Smooth muscle cell (in vitro differentiated cells): Measurements from ENCODE around the gene MEIS2. TPM values are rescaled to one million over a fixed set of nuclear protein-coding genes. Genes with fewer than 3 reads are reported as not detected.

Experiments
- DNase-seq: peaks from one replicate; lab custom pipeline; 2025; ENCODE audit not compliant: unreplicated experiment; lab: John Stamatoyannopoulos, UW
- H2AFZ ChIP-seq: fragments of 200-600 bp; sonication (generic); 2 replicates; pipeline ENCODE4 v1.6.0; 2016; ENCODE audit warnings: antibody characterized with exemption, low read depth, mild to moderate bottlenecking
- H3F3A ChIP-seq: fragments of 200-600 bp; sonication (generic); 2 replicates; pipeline ENCODE4 v1.6.0; 2017; ENCODE audit warnings: antibody characterized with exemption, low read depth
- H3K27ac ChIP-seq: fragments of 200-600 bp; sonication (generic); 2 replicates; pipeline ENCODE4 v1.5.1; 2016; ENCODE audit warnings: low read depth, mild to moderate bottlenecking
- H3K27me3 ChIP-seq: fragments of 200-600 bp; sonication (generic); 2 replicates; pipeline ENCODE4 v1.6.1; 2016; ENCODE audit warnings: low read depth, mild to moderate bottlenecking
- H3K36me3 ChIP-seq: fragments of 200-600 bp; sonication (generic); 2 replicates; pipeline ENCODE4 v1.5.1; 2016; ENCODE audit warnings: low read depth
- H3K4me1 ChIP-seq: fragments of 200-600 bp; sonication (generic); 2 replicates; pipeline ENCODE4 v1.5.1; 2016; ENCODE audit warnings: low read depth
- H3K4me2 ChIP-seq: fragments of 200-600 bp; sonication (generic); 2 replicates; pipeline ENCODE4 v1.6.0; 2016; ENCODE audit warnings: mild to moderate bottlenecking
- H3K4me3 ChIP-seq: fragments of 200-600 bp; sonication (generic); 2 replicates; pipeline ENCODE4 v1.5.1; 2016; ENCODE audit warnings: mild to moderate bottlenecking
- H3K79me2 ChIP-seq: fragments of 200-600 bp; sonication (generic); 2 replicates; pipeline ENCODE4 v1.6.0; 2016; ENCODE audit warnings: low read depth, mild to moderate bottlenecking
- H3K9ac ChIP-seq: fragments of 200-600 bp; sonication (generic); 2 replicates; pipeline ENCODE4 v1.6.0; 2016; ENCODE audit warnings: low read depth
- H3K9me3 ChIP-seq: fragments of 200-600 bp; sonication (generic); replicated peaks from 2 replicates; pipeline ENCODE4 v1.5.1; 2016; ENCODE audit warnings: low read depth
- H4K20me1 ChIP-seq: fragments of 200-600 bp; sonication (generic); 2 replicates; pipeline ENCODE4 v1.6.0; 2016; ENCODE audit warnings: low read depth
- WGBS: methylation state at CpG from one replicate; pipeline ENCODE4 v1.1.7; 2016; ENCODE audit warnings: low lambda C conversion rate; 5-methylcytosine and 5-hydroxymethylcytosine counted together
- polyA plus RNA-seq: library from polyadenylated mRNA; unstranded; fragments of >200 nt; fragmentation: Nextera tagmentation; extraction: Ambion mirVana; gene quantifications from 2 replicates; pipeline ENCODE4 v1.2.1, GENCODE V29; 2016
- total RNA-seq: library from RNA; depleted of rRNA; stranded (reverse); fragments of >200 nt; gene quantifications from 2 replicates; pipeline ENCODE4 v1.2.3, GENCODE V29; 2014
- TF ChIP-seq, protein P1 (sequence below): fragments of 200-600 bp; sonication (generic); IDR thresholded peaks from 2 replicates; pipeline ENCODE4 v1.5.1; 2017; ENCODE audit warnings: borderline replicate concordance, mild to moderate bottlenecking, antibody characterized with exemption; ENCODE audit not compliant: insufficient read depth, poor library complexity, severe bottlenecking

The MEIS2 gene
- total and polyA plus RNA-seq, 2 experiments from 2014 or later = 13.0 to 33.4 TPM

DNA sequence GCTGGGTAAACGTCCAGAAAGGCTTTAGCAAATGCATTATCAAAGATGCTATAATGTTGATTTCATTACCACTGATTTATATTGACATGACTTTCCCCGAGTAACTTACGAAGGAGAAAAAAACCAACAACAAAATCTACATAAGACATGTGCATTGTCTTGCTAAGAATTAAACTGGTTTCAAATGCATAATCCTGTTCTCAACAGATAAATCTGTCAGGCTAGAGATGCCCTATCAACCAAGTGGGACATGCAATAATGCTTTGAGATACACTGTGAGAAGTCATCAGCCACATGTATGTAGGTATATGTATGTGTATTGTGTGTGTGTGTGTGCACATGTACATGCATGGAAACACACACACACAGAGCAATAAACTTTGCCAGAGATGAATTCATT is 195.6 kb downstream of the MEIS2 start:
- WGBS = 58% methylated on average over 3 of the region's 3 CpGs
- peaks cover 46% of the 10 kb centered on the region for H3K4me1 ChIP-seq
- TF ChIP-seq, protein P1, sequence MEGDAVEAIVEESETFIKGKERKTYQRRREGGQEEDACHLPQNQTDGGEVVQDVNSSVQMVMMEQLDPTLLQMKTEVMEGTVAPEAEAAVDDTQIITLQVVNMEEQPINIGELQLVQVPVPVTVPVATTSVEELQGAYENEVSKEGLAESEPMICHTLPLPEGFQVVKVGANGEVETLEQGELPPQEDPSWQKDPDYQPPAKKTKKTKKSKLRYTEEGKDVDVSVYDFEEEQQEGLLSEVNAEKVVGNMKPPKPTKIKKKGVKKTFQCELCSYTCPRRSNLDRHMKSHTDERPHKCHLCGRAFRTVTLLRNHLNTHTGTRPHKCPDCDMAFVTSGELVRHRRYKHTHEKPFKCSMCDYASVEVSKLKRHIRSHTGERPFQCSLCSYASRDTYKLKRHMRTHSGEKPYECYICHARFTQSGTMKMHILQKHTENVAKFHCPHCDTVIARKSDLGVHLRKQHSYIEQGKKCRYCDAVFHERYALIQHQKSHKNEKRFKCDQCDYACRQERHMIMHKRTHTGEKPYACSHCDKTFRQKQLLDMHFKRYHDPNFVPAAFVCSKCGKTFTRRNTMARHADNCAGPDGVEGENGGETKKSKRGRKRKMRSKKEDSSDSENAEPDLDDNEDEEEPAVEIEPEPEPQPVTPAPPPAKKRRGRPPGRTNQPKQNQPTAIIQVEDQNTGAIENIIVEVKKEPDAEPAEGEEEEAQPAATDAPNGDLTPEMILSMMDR = no peak

DNA sequence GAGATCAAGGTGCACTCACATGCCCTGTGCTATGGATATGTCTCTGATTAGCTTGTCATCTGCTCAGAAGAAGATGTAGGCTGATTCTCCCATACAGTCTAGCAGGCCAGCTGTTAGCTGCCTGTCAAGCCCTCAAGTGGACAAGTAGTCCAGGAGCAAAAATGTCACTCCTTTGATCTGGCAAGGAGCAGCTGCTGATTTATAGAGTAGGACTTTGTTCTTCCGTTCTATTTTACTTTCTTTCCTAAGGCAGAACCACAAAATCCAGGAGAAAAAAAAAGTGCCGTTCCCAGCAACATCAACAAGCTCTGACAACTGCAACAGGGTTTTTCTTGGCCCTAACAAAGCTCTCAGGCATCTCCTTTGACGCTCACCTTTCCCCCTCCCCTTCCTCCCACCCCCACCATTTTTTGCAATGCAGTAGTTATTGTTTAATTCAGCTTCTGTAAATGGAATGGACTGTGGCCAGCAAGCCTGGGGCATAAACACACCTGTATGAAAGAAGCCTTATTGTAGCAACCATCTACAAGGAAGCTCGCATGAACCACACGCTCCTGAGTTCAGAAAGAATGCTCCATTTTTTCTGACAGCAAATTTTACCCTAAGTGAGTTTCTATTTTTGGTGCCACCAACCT is 196.3 kb downstream of the MEIS2 start:
- H3K4me1 ChIP-seq = peaks cover 46% of the 10 kb centered on the region
- peaks cover 19% of the 10 kb centered on the region for H3K79me2 ChIP-seq
- H2AFZ ChIP-seq = no peak overlapping the region
- no peak overlapping the region for H3K9ac ChIP-seq
- no peak for DNase-seq
- TF ChIP-seq, protein P1 = no peak
- H3K4me3 ChIP-seq = no peak overlapping the region
- no peaks in the 10 kb centered on the region for H3K9me3 ChIP-seq
- H4K20me1 ChIP-seq = peaks cover 20% of the 10 kb centered on the region
- H3K27ac ChIP-seq = peak overlapping the region; percentile 10
- no peaks in the 10 kb centered on the region for H3K36me3 ChIP-seq
- WGBS = 66% methylated on average over 5 of the region's 5 CpGs
- no peaks in the 10 kb centered on the region for H3K27me3 ChIP-seq
- H3F3A ChIP-seq = no peaks in the 10 kb centered on the region
- no peak overlapping the region for H3K4me2 ChIP-seq

More for the DNA sequence above, 195.6 kb downstream of the MEIS2 start:
- Histone ChIP-seq H3F3A (no peaks in the 10 kb centered on the region), H3K9ac (no peak overlapping the region), H3K79me2 (peaks cover 24% of the 10 kb centered on the region), H3K27me3 (no peaks in the 10 kb centered on the region), H3K27ac (peak overlapping the region; percentile 10), H3K4me3 (no peak overlapping the region), H3K9me3 (no peaks in the 10 kb centered on the region), H3K4me2 (no peak overlapping the region), H2AFZ (no peak overlapping the region), H4K20me1 (peaks cover 20% of the 10 kb centered on the region), H3K36me3 (no peaks in the 10 kb centered on the region)
- DNase-seq = no peak

DNA sequence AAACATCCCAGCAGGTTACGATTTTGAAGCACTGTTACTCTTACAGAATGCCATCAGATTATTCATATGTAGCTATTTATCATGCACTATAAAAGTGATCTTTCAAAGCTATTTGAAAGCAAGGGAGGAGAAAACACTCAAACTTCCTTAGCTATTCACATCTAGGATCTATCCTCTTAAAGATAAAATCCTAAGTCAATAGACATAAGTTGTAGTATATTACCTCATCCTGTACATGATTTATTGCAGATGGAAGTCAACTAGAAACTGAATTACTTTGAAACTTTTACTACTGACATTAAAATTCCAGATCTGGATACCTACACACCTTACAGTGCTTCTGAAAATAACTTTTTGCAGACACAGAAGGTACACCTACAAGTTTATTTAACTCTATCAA is 197.2 kb downstream of the MEIS2 start:
- no peaks in the 10 kb centered on the region for H3F3A ChIP-seq
- H3K9ac ChIP-seq = no peak overlapping the region
- H3K36me3 ChIP-seq = no peaks in the 10 kb centered on the region
- no peaks in the 10 kb centered on the region for H3K27me3 ChIP-seq
- H3K4me3 ChIP-seq = no peak overlapping the region
- peaks cover 20% of the 10 kb centered on the region for H4K20me1 ChIP-seq
- H3K27ac ChIP-seq = no peak overlapping the region
- TF ChIP-seq, protein P1 = no peak
- WGBS = 90% methylated on average over 1 of the region's 1 CpG
- peaks cover 51% of the 10 kb centered on the region for H3K4me1 ChIP-seq
- peaks cover 16% of the 10 kb centered on the region for H3K79me2 ChIP-seq
- H2AFZ ChIP-seq = no peak overlapping the region
- no peak for DNase-seq
- H3K4me2 ChIP-seq = no peak overlapping the region
- no peaks in the 10 kb centered on the region for H3K9me3 ChIP-seq

DNA sequence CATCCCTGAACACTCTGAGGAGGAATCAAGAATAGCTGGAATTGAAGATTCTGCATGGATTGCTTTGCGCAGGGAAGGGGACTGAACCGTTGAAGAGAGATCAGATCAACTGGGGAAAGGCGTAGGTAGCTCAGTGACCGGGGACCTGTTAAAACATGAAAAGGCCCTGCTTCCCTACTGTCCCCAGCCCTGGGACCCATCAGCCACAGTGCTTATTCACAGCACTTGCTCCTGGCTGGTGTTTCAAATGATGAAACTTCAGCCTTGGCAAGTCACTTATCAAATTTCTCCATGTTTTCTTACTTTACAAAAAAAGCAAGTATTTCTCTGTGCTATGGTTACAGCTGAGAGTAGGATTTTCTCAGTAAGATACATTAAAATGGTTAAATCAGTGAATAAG is 199.3 kb downstream of the MEIS2 start:
- H3K4me2 ChIP-seq = no peak overlapping the region
- no peaks in the 10 kb centered on the region for H3K27me3 ChIP-seq
- DNase-seq = no peak
- no peak overlapping the region for H3K27ac ChIP-seq
- H3K9me3 ChIP-seq = no peaks in the 10 kb centered on the region
- no peak overlapping the region for H3K9ac ChIP-seq
- H3K4me3 ChIP-seq = no peak overlapping the region
- TF ChIP-seq, protein P1 = no peak
- no peaks in the 10 kb centered on the region for H3K36me3 ChIP-seq
- no peak overlapping the region for H2AFZ ChIP-seq
- H3F3A ChIP-seq = no peaks in the 10 kb centered on the region
- WGBS = 92% methylated on average over 4 of the region's 4 CpGs
- peaks cover 24% of the 10 kb centered on the region for H4K20me1 ChIP-seq
- H3K4me1 ChIP-seq = peaks cover 46% of the 10 kb centered on the region
- H3K79me2 ChIP-seq = peaks cover 12% of the 10 kb centered on the region
